ENCODE data around the gene HRH3. TPM values are rescaled to one million over a fixed set of nuclear protein-coding genes. Genes with fewer than 3 reads are reported as not detected.

Gene HRH3
- total RNA-seq, 1 experiment from 2014 or later = 1.8 TPM

GRCh38 chr20:62208795-62209755, 11.0 kb downstream of the HRH3 start:
- H4K91ac ChIP-seq (ENCODE audit: insufficient read length, low read depth, low read length) = no peak overlapping the region
- H3K4me1 ChIP-seq (ENCODE audit: insufficient read depth, low read length) = no peaks in the 10 kb centered on the region
- WGBS (ENCODE audit: extremely low coverage, insufficient read length, low lambda C conversion rate) = no CpG with 5 or more reads among the region's 27 CpGs
- no peak overlapping the region for H2BK5ac ChIP-seq (ENCODE audit: insufficient read length, low read length)
- no peaks in the 10 kb centered on the region for H3K27me3 ChIP-seq (ENCODE audit: insufficient read depth, low read length)
- no peak overlapping the region for H4K8ac ChIP-seq (replicated peaks; ENCODE audit: insufficient read length, low read depth, low read length)
- no peak overlapping the region for H3K14ac ChIP-seq (ENCODE audit: insufficient read depth, low read length)
- no peak overlapping the region for H3T11ph ChIP-seq (ENCODE audit: low read length)
- peaks cover 4 to 15% of the 10 kb centered on the region in 2 experiments for H3K4me1 Mint-ChIP-seq
- H2BK20ac ChIP-seq (ENCODE audit: low read depth, low read length, poor library complexity, severe bottlenecking) = no peak overlapping the region
- H3K27ac Mint-ChIP-seq = no peak overlapping the region
- no peaks in the 10 kb centered on the region for H3K79me2 ChIP-seq (ENCODE audit: insufficient read depth, low read length)
- no peak overlapping the region for H3K4ac ChIP-seq (ENCODE audit: low read depth, low read length)
- H3K23me2 ChIP-seq (ENCODE audit: insufficient read length, low read depth, low read length, poor library complexity, severe bottlenecking) = no peaks in the 10 kb centered on the region
- TF ChIP-seq CTCF (conservative IDR thresholded peaks at IDR 0.05) = peak; percentile 58
- no peak overlapping the region for H3K18ac ChIP-seq (ENCODE audit: insufficient read length, low read depth, low read length)
- H2AFZ ChIP-seq (ENCODE audit: low read length) = no peak overlapping the region
- H2BK120ac ChIP-seq (ENCODE audit: low read depth, low read length, poor library complexity, severe bottlenecking) = no peak overlapping the region
- no peak overlapping the region for H2BK12ac ChIP-seq (ENCODE audit: insufficient read length, low read depth, low read length)
- no peaks in the 10 kb centered on the region for H3K36me3 Mint-ChIP-seq (ENCODE audit: insufficient read depth in 1 of 3, low read depth in 3 of 3)
- no peak overlapping the region; a peak in 1 of 5 replicates for H3K4me3 Mint-ChIP-seq
- H3K9me3 ChIP-seq (ENCODE audit: control insufficient read depth, low read depth, low read length) = no peaks in the 10 kb centered on the region
- H4K5ac ChIP-seq (ENCODE audit: insufficient read length, low read depth, low read length) = no peak overlapping the region
- no peak overlapping the region for H3K9ac ChIP-seq (ENCODE audit: extremely low read depth, insufficient read length, low read length)
- no peak overlapping the region for H2BK15ac ChIP-seq (ENCODE audit: low read depth, low read length)
- H3K27me3 Mint-ChIP-seq (ENCODE audit: low read depth) = peaks cover 7% of the 10 kb centered on the region
- H3K79me1 ChIP-seq (ENCODE audit: insufficient read depth, low read depth, low read length, poor library complexity, severe bottlenecking) = no peaks in the 10 kb centered on the region
- no peaks in the 10 kb centered on the region for H4K20me1 ChIP-seq (ENCODE audit: control insufficient read depth, insufficient read depth, insufficient read length)
- H3K4me2 ChIP-seq (ENCODE audit: insufficient read depth, insufficient read length, low read length) = no peak overlapping the region
- H3K9me3 Mint-ChIP-seq = no peaks in the 10 kb centered on the region
- no peak overlapping the region for H3K23ac ChIP-seq (ENCODE audit: insufficient read length, low read depth, low read length)
- DNase-seq = peak; percentile 80
- H2AK5ac ChIP-seq (ENCODE audit: insufficient read length, low read length) = no peak overlapping the region
- H3K27ac ChIP-seq (ENCODE audit: insufficient read length, low read depth, low read length) = no peak overlapping the region
- H3K56ac ChIP-seq (ENCODE audit: insufficient read length, low read depth, low read length) = no peak overlapping the region
